Adrenal gland (tissue), 12 donors: ENCODE data around the gene BMP15. TPM values are rescaled to one million over a fixed set of nuclear protein-coding genes. Genes with fewer than 3 reads are reported as not detected.

ENCODE experiments used
- DNase-seq, 7 donors: peaks; one replicate each; pipeline ENCODE4 v3.0.0-alpha.2; 2019 to 2020
- H3K27ac ChIP-seq, 5 donors: fragments of 200-600 bp; sonication (generic) in 4 of 5; 1 replicate in 3 of 5; 2 replicates in 2 of 5; pipeline versions ENCODE4 v1.5.1 to v1.8.0; 2016 to 2020; ENCODE audit warnings: mild to moderate bottlenecking in 1 of 5
- H3K27me3 ChIP-seq: fragments of 200-600 bp; 2 replicates; pipeline ENCODE4 v1.8.0; 2021
- H3K36me3 ChIP-seq, 2 donors: fragments of 200-600 bp; replicated peaks in 1 of 2; 1 replicate in 1 of 2; 2 replicates in 1 of 2; pipeline versions ENCODE4 v1.5.1 to v1.8.0; 2018 to 2022
- H3K4me1 ChIP-seq, 2 donors: fragments of 200-600 bp; replicated peaks in 1 of 2; 1 replicate in 1 of 2; 2 replicates in 1 of 2; pipeline versions ENCODE4 v1.5.1 to v1.8.0; 2018 to 2021
- H3K4me3 ChIP-seq, 4 donors: fragments of 200-600 bp; sonication (generic) in 3 of 4; one replicate each; pipeline ENCODE4 v1.5.1; 2016 to 2018
- H3K9me3 ChIP-seq, 3 donors: fragments of 200-600 bp; sonication (generic) in 1 of 3; replicated peaks in 1 of 3; 1 replicate in 2 of 3; 2 replicates in 1 of 3; pipeline versions ENCODE4 v1.5.1 to v1.8.0; 2016 to 2021
- POLR2A ChIP-seq, 2 donors: fragments of 450-650 bp; IDR thresholded peaks; one replicate each; pipeline ENCODE4 v1.6.1; 2017; ENCODE audit warnings: antibody characterized with exemption in 2 of 2, mild to moderate bottlenecking in 2 of 2, moderate library complexity in 1 of 2
- WGBS, 4 donors: extraction: QIAGEN DNeasy Blood & Tissue Kit in 2 of 4; methylation state at CpG; one replicate each; pipeline versions ENCODE4 v1.1.5 to v1.1.7; 2013 to 2017; 5-methylcytosine and 5-hydroxymethylcytosine counted together
- intact Hi-C, 2 donors: fragments of 100-400 bp; cut with DNase I; formaldehyde crosslinking; loops; one replicate each; pipeline versions ENCODE4 v1.14.1 to v1.15.0; 2022 to 2023
- polyA plus RNA-seq, 3 donors: library from polyadenylated mRNA; stranded (reverse); fragments of 200-250 nt in 2 of 3; fragments of 350-450 nt in 1 of 3; fragmentation: Illumina TruSeq in 1 of 3; extraction: RNeasy Lipid Tissue Mini Kit (QIAGEN cat#74804) in 1 of 3; gene quantifications; one replicate each; pipeline ENCODE4 v1.2.3, GENCODE V29; 2013 to 2014
- total RNA-seq, 9 donors: library from RNA; depleted of rRNA in 4 of 9; stranded (reverse); fragments of >200 nt in 4 of 9; fragments of 120-200 nt in 1 of 9; fragmentation: NEBNext Ultra II Directional in 1 of 9; extraction: Animal tissue kit (Norgen Biotek cat#: 25700) in 1 of 9; gene quantifications; one replicate each; pipeline versions ENCODE4 v1.1.0 to v1.2.4, GENCODE V29; 2013 to 2023
- TF ChIP-seq, protein P1 (sequence below), 6 experiments: fragments of 450-650 bp in 4 of 6; fragments of 200-600 bp in 2 of 6; sonication (generic) in 1 of 6; IDR thresholded peaks; 1 replicate in 5 of 6; 2 replicates in 1 of 6; pipeline versions ENCODE4 v1.5.1 to v1.8.0; 2016 to 2021; ENCODE audit warnings: antibody characterized with exemption in 6 of 6, mild to moderate bottlenecking in 2 of 6, moderate library complexity in 1 of 6
- donor health status: healthy with polysubstance abuse.
- donor health status: Bipolar disorder and iron deficiency.
- donor health status: DM: yes; HTN: yes; CAD: no.
- donor health status: DM: no; HTN: no; CAD: no.
- donor health status: DM: no; HTN: no; CAD: no.
- donor health status: DM: yes; HTN: yes; CAD: no.

The BMP15 gene
- total and polyA plus RNA-seq, 12 donors: not detected

DNA sequence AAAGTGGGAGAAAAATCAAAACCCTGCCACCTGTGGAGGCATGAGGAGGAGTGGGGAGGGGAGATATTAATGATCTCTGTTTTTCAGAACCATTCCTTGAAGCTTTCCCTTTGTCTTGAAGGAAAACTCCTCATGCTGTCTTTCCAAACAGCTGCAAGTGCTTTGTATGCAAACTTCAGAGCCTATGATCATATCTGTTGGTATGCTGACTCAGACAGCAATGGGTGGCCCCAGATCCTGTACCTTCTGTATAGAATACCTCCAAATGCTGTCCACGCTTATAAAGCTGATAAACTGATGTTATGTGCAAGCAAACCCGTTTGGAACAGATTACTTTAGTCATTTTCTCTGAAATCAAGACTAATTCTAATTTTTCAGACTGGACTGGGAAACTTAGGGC, 31.9 kb downstream of the BMP15 start:
- Histone ChIP-seq H3K4me3 (no peak overlapping the region), H3K9me3 (no peaks in the 10 kb centered on the region), H3K4me1 (no peaks in the 10 kb centered on the region), H3K27me3 (peaks cover 24% of the 10 kb centered on the region), H3K36me3 (no peaks in the 10 kb centered on the region), H3K27ac (no peak overlapping the region)
- TF ChIP-seq, protein P1, sequence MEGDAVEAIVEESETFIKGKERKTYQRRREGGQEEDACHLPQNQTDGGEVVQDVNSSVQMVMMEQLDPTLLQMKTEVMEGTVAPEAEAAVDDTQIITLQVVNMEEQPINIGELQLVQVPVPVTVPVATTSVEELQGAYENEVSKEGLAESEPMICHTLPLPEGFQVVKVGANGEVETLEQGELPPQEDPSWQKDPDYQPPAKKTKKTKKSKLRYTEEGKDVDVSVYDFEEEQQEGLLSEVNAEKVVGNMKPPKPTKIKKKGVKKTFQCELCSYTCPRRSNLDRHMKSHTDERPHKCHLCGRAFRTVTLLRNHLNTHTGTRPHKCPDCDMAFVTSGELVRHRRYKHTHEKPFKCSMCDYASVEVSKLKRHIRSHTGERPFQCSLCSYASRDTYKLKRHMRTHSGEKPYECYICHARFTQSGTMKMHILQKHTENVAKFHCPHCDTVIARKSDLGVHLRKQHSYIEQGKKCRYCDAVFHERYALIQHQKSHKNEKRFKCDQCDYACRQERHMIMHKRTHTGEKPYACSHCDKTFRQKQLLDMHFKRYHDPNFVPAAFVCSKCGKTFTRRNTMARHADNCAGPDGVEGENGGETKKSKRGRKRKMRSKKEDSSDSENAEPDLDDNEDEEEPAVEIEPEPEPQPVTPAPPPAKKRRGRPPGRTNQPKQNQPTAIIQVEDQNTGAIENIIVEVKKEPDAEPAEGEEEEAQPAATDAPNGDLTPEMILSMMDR (IDR thresholded peaks at IDR 0.05): no peak
- no peak for DNase-seq
- intact Hi-C loops: no loop called here
- 50 to 73% (median 61%) methylated on average over 2 of the region's 2 CpGs for WGBS, 4 donors

DNA sequence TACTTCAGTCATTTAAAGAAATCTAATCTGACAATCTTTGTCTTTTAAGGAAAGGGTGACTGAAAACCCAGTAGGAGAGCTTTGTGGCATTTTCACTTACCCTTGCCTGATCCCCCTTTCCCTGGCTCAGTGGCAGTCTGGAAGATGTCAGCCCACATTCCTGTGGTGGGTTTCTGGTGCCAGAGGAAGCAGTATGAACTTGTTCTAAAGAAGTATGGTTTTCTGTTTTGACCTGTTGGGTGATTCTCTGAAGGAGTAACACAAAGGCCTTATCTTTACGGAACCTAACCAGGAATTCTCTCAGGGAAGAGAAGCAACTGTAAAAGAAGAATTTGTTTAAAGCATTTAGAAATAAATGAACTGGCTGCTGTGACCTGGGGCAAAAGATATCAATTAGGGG, 41.9 kb downstream of the BMP15 start:
- intact Hi-C loops: no loop called here
- H3K27ac ChIP-seq: no peak overlapping the region
- DNase-seq: no peak
- H3K4me1 ChIP-seq: no peaks in the 10 kb centered on the region
- H3K27me3 ChIP-seq: peaks cover 28% of the 10 kb centered on the region
- WGBS, 4 donors: 79 to 87% (median 86%) methylated on average over 1 of the region's 1 CpG
- H3K36me3 ChIP-seq: no peaks in the 10 kb centered on the region
- TF ChIP-seq POLR2A (IDR thresholded peaks at IDR 0.05): no peak
- TF ChIP-seq, protein P1 (IDR thresholded peaks at IDR 0.05): no peak
- H3K4me3 ChIP-seq: no peak overlapping the region
- H3K9me3 ChIP-seq: no peaks in the 10 kb centered on the region

DNA sequence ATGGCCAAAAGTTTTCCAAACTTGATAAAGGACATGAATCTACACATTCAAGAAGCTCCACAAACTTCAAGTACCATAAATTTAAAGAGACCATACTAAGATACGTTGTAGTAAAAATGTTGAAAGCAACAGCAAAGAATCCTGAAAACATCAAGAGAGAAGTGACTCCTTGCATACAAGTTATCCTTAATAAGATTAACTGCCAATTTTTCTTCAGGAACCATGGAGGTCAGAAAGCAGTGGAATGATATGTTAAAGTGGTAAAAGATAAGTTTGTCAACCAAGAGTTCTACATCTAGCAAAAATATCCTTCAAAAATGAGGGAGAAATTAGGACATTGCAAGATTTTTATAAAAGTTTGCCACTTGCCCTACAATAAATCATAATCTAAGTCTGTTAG, 43.3 kb downstream of the BMP15 start:
- Histone ChIP-seq H3K36me3 (no peaks in the 10 kb centered on the region), H3K4me3 (no peak overlapping the region), H3K4me1 (no peaks in the 10 kb centered on the region), H3K27me3 (peaks cover 24% of the 10 kb centered on the region), H3K9me3 (no peaks in the 10 kb centered on the region), H3K27ac (no peak overlapping the region)
- DNase-seq: no peak
- TF ChIP-seq, protein P1 (IDR thresholded peaks at IDR 0.05): no peak
- TF ChIP-seq POLR2A (IDR thresholded peaks at IDR 0.05): no peak
- intact Hi-C loops: no loop called here
- 68 to 89% (median 75%) methylated on average over 1 of the region's 1 CpG for WGBS, 4 donors

DNA sequence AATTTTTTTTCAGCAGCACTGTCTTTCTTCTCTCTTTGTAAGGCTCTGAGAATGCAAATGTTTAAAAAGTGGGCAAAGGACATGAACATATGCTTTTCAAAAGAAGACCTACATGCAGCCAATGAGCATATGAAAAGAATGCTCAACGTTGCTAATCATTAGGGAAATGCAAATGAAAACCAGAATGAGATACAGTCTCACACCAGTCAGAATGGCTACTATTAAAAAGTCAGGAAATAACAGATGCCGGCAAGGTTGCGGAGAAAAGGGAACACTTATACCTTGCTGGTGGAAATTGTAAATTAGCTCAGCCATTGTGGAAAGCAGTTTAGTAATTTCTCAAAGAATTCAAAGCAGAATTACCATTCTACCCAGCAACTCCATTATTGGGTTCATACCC, 51.6 kb downstream of the BMP15 start:
- no peak overlapping the region for H3K27ac ChIP-seq
- intact Hi-C loops: no loop called here
- peaks cover 7% of the 10 kb centered on the region for H3K27me3 ChIP-seq
- 63 to 73% (median 68%) methylated on average over 3 of the region's 3 CpGs for WGBS, 4 donors
- H3K4me1 ChIP-seq: no peaks in the 10 kb centered on the region
- no peaks in the 10 kb centered on the region for H3K36me3 ChIP-seq
- no peak for DNase-seq
- TF ChIP-seq, protein P1 (IDR thresholded peaks at IDR 0.05): no peak
- no peak for TF ChIP-seq POLR2A (IDR thresholded peaks at IDR 0.05)
- H3K4me3 ChIP-seq: no peak overlapping the region
- H3K9me3 ChIP-seq: no peaks in the 10 kb centered on the region
